HCT116 (cell line): ENCODE data around the gene RANBP10. TPM values are rescaled to one million over a fixed set of nuclear protein-coding genes. Genes with fewer than 3 reads are reported as not detected.

ENCODE experiments used
- ATAC-seq: fragments of 200-7000 bp; cut with Tn5 transposase; 2 replicates; pipeline ENCODE4 v1.9.1; 2020; ENCODE audit warnings: mild to moderate bottlenecking, moderate library complexity
- BruUV-seq: library from RNA; stranded (reverse); fragments of 400-500 nt; replicated peaks from 2 replicates; lab custom pipeline; 2021; lab: Mats Ljungman, UMichigan
- CTCF ChIA-PET: fragments of 300-600 bp; sonication (Branson Sonifier 250); formaldehyde crosslinking; loops from one replicate; lab custom pipeline; 2021; ENCODE audit warnings: antibody characterized with exemption; lab: Charles Lee
- POLR2A ChIA-PET: fragments of 300-600, 350-600 bp; sonication (Branson Sonifier 250); formaldehyde crosslinking; loops from one replicate; lab custom pipeline; 2021; ENCODE audit warnings: antibody characterized with exemption; lab: Charles Lee
- RAD21 ChIA-PET, 2 experiments: fragments of 300-600 bp; sonication (Branson Sonifier 250); formaldehyde crosslinking; loops; one replicate each; lab custom pipeline; 2023; ENCODE audit warnings: low total read pairs in 2 of 2; ENCODE audit not compliant: uncharacterized antibody in 2 of 2, unreplicated experiment in 2 of 2, low non-redundant PET in 1 of 2; lab: Charles Lee
- DNase-seq: peaks from one replicate; pipeline ENCODE4 v3.0.0-alpha.2; 2010; ENCODE audit warnings: low read depth, low spot score
- H2AFZ ChIP-seq: fragments of 200-600 bp; shearing (Covaris generic), sonication (generic); 2 replicates; pipeline ENCODE4 v1.6.1; 2017; ENCODE audit warnings: low read depth, mixed run types, mixed read lengths, antibody characterized with exemption, low read length; ENCODE audit not compliant: poor library complexity, severe bottlenecking
- H3K27ac ChIP-seq: 2 replicates; pipeline ENCODE4 v1.5.1; 2012; ENCODE audit warnings: low read depth, low read length
- H3K27me3 ChIP-seq: fragments of 200-600 bp; sonication (generic); 2 replicates; pipeline ENCODE4 v1.6.1; 2016; ENCODE audit warnings: mixed run types, low read length, mixed read lengths; ENCODE audit not compliant: insufficient read depth
- H3K36me3 ChIP-seq, 2 experiments: fragments of 200-500 bp in 1 of 2; fragments of 200-600 bp in 1 of 2; sonication (Bioruptor generic) in 1 of 2; sonication (generic) in 1 of 2; 2 replicates each; pipeline versions ENCODE4 v1.5.1 to v1.6.1; 2014 to 2016; ENCODE audit warnings: low read length in 2 of 2, inconsistent platforms in 1 of 2, mixed read lengths in 1 of 2, mixed run types in 1 of 2; ENCODE audit not compliant: insufficient read depth in 2 of 2, control insufficient read depth in 1 of 2
- H3K4me1 ChIP-seq, 2 experiments: fragments of 200-600 bp in 1 of 2; sonication (generic) in 1 of 2; 2 replicates each; pipeline versions ENCODE4 v1.5.1 to v1.6.1; 2012 to 2017; ENCODE audit warnings: low read length in 2 of 2, inconsistent platforms in 1 of 2, mild to moderate bottlenecking in 1 of 2, mixed read lengths in 1 of 2, mixed run types in 1 of 2, moderate library complexity in 1 of 2; ENCODE audit not compliant: insufficient read depth in 2 of 2, control insufficient read depth in 1 of 2
- H3K4me2 ChIP-seq: fragments of 200-600 bp; sonication (generic); 2 replicates; pipeline ENCODE4 v1.6.1; 2017; ENCODE audit warnings: mixed run types, low read length, mixed read lengths
- H3K4me3 ChIP-seq, 2 experiments: fragments of 200-600 bp in 1 of 2; sonication (generic) in 1 of 2; replicated peaks in 1 of 2; 2 replicates each; pipeline ENCODE4 v1.5.1; 2011 to 2016; ENCODE audit warnings: low read length in 2 of 2, control low read depth in 1 of 2, low read depth in 1 of 2, mild to moderate bottlenecking in 1 of 2, mixed read lengths in 1 of 2, mixed run types in 1 of 2
- H3K79me2 ChIP-seq: fragments of 200-600 bp; sonication (generic); 2 replicates; pipeline ENCODE4 v1.6.1; 2017; ENCODE audit warnings: mild to moderate bottlenecking, mixed run types, low read length, moderate library complexity, mixed read lengths; ENCODE audit not compliant: insufficient read depth
- H3K9ac ChIP-seq: fragments of 200-600 bp; sonication (generic); 2 replicates; pipeline ENCODE4 v1.6.1; 2016; ENCODE audit warnings: low read length, mixed read lengths
- H3K9me2 ChIP-seq: fragments of 200-600 bp; sonication (generic), shearing (Covaris generic); 2 replicates; pipeline ENCODE4 v1.6.1; 2017; ENCODE audit warnings: mixed run types, mild to moderate bottlenecking, moderate library complexity; ENCODE audit not compliant: insufficient read depth
- H3K9me3 ChIP-seq, 2 experiments: fragments of 200-500 bp in 1 of 2; fragments of 200-600 bp in 1 of 2; sonication (Bioruptor generic) in 1 of 2; sonication (generic) in 1 of 2; 2 replicates each; pipeline ENCODE4 v1.6.1; 2014 to 2017; ENCODE audit warnings: low read length in 2 of 2, mixed read lengths in 2 of 2, inconsistent platforms in 1 of 2, low read depth in 1 of 2, mild to moderate bottlenecking in 1 of 2, mixed run types in 1 of 2, moderate library complexity in 1 of 2; ENCODE audit not compliant: control insufficient read depth in 1 of 2, insufficient read depth in 1 of 2
- H4K20me1 ChIP-seq: fragments of 200-600 bp; sonication (generic), shearing (Covaris generic); 2 replicates; pipeline ENCODE4 v1.6.1; 2017; ENCODE audit warnings: mixed run types, mild to moderate bottlenecking, moderate library complexity; ENCODE audit not compliant: insufficient read depth
- CBX3 ChIP-seq: IDR thresholded peaks from 2 replicates; pipeline ENCODE4 v1.6.1; 2012; ENCODE audit warnings: low read depth
- CEBPB ChIP-seq: IDR thresholded peaks from 2 replicates; pipeline ENCODE4 v1.6.1; 2012; ENCODE audit warnings: low read depth
- EGR1 ChIP-seq: IDR thresholded peaks from 2 replicates; pipeline ENCODE4 v1.6.1; 2012; ENCODE audit warnings: low read depth
- ELF1 ChIP-seq: IDR thresholded peaks from 2 replicates; pipeline ENCODE4 v1.6.1; 2012; ENCODE audit warnings: low read depth, borderline replicate concordance
- EZH2 ChIP-seq: fragments of 200-600 bp; sonication (generic); IDR thresholded peaks from 2 replicates; pipeline ENCODE4 v1.6.1; 2017; ENCODE audit warnings: antibody characterized with exemption, mixed run types
- EZH2phosphoT487 ChIP-seq: fragments of 200-600 bp; IDR thresholded peaks from 2 replicates; pipeline ENCODE4 v1.6.1; 2018; ENCODE audit warnings: antibody characterized with exemption, borderline replicate concordance
- JUND ChIP-seq: IDR thresholded peaks from 2 replicates; pipeline ENCODE4 v1.6.1; 2012
- POLR2A ChIP-seq: IDR thresholded peaks from 2 replicates; pipeline ENCODE4 v1.7.0; 2011; ENCODE audit warnings: borderline replicate concordance; ENCODE audit not compliant: insufficient read depth, insufficient read length; ENCODE audit errors: extremely low read depth
- POLR2AphosphoS5 ChIP-seq: IDR thresholded peaks from 2 replicates; pipeline ENCODE4 v1.6.1; 2011; ENCODE audit warnings: mild to moderate bottlenecking, low read depth, low read length, moderate library complexity
- SIN3A ChIP-seq: IDR thresholded peaks from 2 replicates; pipeline ENCODE4 v1.6.1; 2012; ENCODE audit warnings: low read depth
- TCF7L2 ChIP-seq: IDR thresholded peaks from 2 replicates; pipeline ENCODE4 v1.7.0; 2011; ENCODE audit warnings: borderline replicate concordance, inconsistent platforms; ENCODE audit not compliant: insufficient read depth, insufficient read length; ENCODE audit errors: extremely low read depth
- ZFX ChIP-seq: fragments of 450-650 bp; IDR thresholded peaks from 2 replicates; pipeline ENCODE4 v1.6.1; 2017
- ZNF274 ChIP-seq: fragments of 200-500 bp; sonication (Bioruptor generic); IDR thresholded peaks from 2 replicates; pipeline ENCODE4 v1.6.1; 2014; ENCODE audit warnings: mild to moderate bottlenecking, low read depth, low read length, inconsistent platforms
- intact Hi-C: fragments of 100-400 bp; cut with micrococcal nuclease; formaldehyde crosslinking; loops from 2 replicates; pipeline ENCODE4 v1.10.0; 2022
- total RNA-seq: library from RNA; stranded (reverse); gene quantifications from one replicate; pipeline ENCODE4 v1.2.1, GENCODE V29; 2021; ENCODE audit not compliant: unreplicated experiment
- TF ChIP-seq, protein P1 (sequence below): IDR thresholded peaks from 2 replicates; pipeline ENCODE4 v1.6.1; 2011; ENCODE audit warnings: mild to moderate bottlenecking, low read length, moderate library complexity; ENCODE audit not compliant: insufficient replicate concordance; ENCODE audit errors: extremely low read depth
- TF ChIP-seq, protein P2 (sequence below): IDR thresholded peaks from 2 replicates; pipeline ENCODE4 v1.6.1; 2012; ENCODE audit warnings: low read depth
- TF ChIP-seq, protein P3 (sequence below): IDR thresholded peaks from 2 replicates; pipeline ENCODE4 v1.6.1; 2012

Gene RANBP10
- total RNA-seq, 1 experiment from 2014 or later, result 16.9 TPM

DNA sequence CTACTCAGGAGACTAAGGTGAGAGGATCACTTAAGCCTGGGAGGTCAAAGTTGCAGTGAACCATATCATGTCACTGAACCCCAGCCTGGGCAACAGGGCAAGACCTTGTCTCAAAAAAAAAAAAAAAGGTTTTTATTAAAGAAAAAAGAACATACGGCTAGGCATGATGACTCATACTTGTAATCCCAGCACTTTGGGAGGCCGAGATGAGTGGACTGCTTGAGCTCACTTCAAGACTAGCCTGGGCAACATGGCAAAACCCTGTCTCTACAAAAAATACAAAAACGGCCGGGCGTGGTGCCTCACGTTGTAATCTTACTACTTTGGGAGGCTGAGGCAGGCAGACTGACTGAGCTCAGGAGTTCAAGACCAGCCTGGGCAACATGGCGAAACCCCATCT is 38.4 kb downstream of the RANBP10 start:
- Histone ChIP-seq H2AFZ (no peak overlapping the region), H4K20me1 (no peaks in the 10 kb centered on the region), H3K79me2 (0 out of 2 replicates have a peak, but pooled peaks cover 3% of the 10 kb centered on the region), H3K4me3 (no peak overlapping the region), H3K9ac (no peak overlapping the region), H3K4me2 (no peak overlapping the region), H3K9me2 (no peaks in the 10 kb centered on the region), H3K36me3 (no peaks in the 10 kb centered on the region), H3K27ac (no peak overlapping the region), H3K27me3 (no peaks in the 10 kb centered on the region), H3K9me3 (no peaks in the 10 kb centered on the region), H3K4me1 (0 out of 4 replicates have a peak, but pooled peaks cover 0 to 4% of the 10 kb centered on the region in 2 experiments)
- ChIA-PET RAD21 (no interaction called here), CTCF (no interaction called here), POLR2A (interaction anchor here (0.6 kb wide), 1 partner anchor 170 kb away, joined by 3 read pairs; no protein-coding TSS in a partner anchor)
- DNase-seq (no peak), ATAC-seq (no peak)
- TF ChIP-seq JUND (no peak), ZNF274 (no peak), POLR2AphosphoS5 (no peak), TCF7L2 (no peak), SIN3A (no peak)
- BruUV-seq, result no TSS peak
- intact Hi-C loops, result no loop called here

DNA sequence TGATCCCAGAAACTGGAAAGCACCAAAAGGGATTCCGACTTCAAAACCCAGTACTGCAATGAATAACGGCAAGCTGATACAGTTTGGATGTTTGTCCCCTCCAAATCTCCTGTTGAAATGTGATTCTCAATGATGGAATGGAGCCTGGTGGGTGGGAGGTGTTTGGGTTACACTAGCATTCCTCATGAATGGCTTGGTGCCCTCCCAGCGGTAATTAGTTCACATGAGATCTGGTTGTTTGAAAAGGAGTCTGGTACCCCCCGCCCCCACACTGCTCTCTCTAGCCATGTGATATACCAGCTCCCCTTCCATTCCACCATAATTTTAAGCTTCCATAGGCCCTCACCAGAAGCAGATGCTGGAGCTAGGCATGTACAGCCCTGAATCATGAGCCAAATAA is 40.1 kb downstream of the RANBP10 start:
- peaks cover under 1 to 4% of the 10 kb centered on the region in 2 experiments; a peak in 1 of 4 replicates for H3K4me1 ChIP-seq
- no peaks in the 10 kb centered on the region for H3K9me3 ChIP-seq
- ATAC-seq (no peak), DNase-seq (no peak)
- no peaks in the 10 kb centered on the region for H3K79me2 ChIP-seq
- intact Hi-C loops, result no loop called here
- H3K4me2 ChIP-seq, result no peak overlapping the region
- no TSS peak for BruUV-seq
- H3K36me3 ChIP-seq, result no peaks in the 10 kb centered on the region
- no peak overlapping the region for H3K9ac ChIP-seq
- H2AFZ ChIP-seq, result no peak overlapping the region
- no peaks in the 10 kb centered on the region for H3K27me3 ChIP-seq
- no peaks in the 10 kb centered on the region for H4K20me1 ChIP-seq
- CTCF ChIA-PET, result no interaction called here
- RAD21 ChIA-PET, result no interaction called here
- TF ChIP-seq, protein P1, sequence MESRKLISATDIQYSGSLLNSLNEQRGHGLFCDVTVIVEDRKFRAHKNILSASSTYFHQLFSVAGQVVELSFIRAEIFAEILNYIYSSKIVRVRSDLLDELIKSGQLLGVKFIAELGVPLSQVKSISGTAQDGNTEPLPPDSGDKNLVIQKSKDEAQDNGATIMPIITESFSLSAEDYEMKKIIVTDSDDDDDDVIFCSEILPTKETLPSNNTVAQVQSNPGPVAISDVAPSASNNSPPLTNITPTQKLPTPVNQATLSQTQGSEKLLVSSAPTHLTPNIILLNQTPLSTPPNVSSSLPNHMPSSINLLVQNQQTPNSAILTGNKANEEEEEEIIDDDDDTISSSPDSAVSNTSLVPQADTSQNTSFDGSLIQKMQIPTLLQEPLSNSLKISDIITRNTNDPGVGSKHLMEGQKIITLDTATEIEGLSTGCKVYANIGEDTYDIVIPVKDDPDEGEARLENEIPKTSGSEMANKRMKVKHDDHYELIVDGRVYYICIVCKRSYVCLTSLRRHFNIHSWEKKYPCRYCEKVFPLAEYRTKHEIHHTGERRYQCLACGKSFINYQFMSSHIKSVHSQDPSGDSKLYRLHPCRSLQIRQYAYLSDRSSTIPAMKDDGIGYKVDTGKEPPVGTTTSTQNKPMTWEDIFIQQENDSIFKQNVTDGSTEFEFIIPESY, result no peak
- TF ChIP-seq ZFX (no peak), POLR2A (no peak), TCF7L2 (no peak), EZH2 (no peak), ELF1 (no peak), EZH2phosphoT487 (no peak), ZNF274 (no peak), EGR1 (no peak), CEBPB (no peak), SIN3A (no peak), CBX3 (no peak)
- TF ChIP-seq, protein P2, sequence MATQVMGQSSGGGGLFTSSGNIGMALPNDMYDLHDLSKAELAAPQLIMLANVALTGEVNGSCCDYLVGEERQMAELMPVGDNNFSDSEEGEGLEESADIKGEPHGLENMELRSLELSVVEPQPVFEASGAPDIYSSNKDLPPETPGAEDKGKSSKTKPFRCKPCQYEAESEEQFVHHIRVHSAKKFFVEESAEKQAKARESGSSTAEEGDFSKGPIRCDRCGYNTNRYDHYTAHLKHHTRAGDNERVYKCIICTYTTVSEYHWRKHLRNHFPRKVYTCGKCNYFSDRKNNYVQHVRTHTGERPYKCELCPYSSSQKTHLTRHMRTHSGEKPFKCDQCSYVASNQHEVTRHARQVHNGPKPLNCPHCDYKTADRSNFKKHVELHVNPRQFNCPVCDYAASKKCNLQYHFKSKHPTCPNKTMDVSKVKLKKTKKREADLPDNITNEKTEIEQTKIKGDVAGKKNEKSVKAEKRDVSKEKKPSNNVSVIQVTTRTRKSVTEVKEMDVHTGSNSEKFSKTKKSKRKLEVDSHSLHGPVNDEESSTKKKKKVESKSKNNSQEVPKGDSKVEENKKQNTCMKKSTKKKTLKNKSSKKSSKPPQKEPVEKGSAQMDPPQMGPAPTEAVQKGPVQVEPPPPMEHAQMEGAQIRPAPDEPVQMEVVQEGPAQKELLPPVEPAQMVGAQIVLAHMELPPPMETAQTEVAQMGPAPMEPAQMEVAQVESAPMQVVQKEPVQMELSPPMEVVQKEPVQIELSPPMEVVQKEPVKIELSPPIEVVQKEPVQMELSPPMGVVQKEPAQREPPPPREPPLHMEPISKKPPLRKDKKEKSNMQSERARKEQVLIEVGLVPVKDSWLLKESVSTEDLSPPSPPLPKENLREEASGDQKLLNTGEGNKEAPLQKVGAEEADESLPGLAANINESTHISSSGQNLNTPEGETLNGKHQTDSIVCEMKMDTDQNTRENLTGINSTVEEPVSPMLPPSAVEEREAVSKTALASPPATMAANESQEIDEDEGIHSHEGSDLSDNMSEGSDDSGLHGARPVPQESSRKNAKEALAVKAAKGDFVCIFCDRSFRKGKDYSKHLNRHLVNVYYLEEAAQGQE, result no peak
- TF ChIP-seq, protein P3, sequence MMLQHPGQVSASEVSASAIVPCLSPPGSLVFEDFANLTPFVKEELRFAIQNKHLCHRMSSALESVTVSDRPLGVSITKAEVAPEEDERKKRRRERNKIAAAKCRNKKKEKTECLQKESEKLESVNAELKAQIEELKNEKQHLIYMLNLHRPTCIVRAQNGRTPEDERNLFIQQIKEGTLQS, result no peak
- no peaks in the 10 kb centered on the region for H3K9me2 ChIP-seq
- POLR2A ChIA-PET, result no interaction called here
- H3K4me3 ChIP-seq, result no peak overlapping the region
- no peak overlapping the region for H3K27ac ChIP-seq
